ENCODE measurements around the gene CD81. TPM values are rescaled to one million over a fixed set of nuclear protein-coding genes. Genes with fewer than 3 reads are reported as not detected.

Gene CD81
- total and polyA plus RNA-seq, 10 of the 15 experiments (the other 5 are each of a cell fraction or from before 2014, with no cell fraction given): 2.0 to 145 (median 57.2) TPM

- Histone ChIP-seq H3K4me1 (ENCODE audit: control insufficient read depth, insufficient read depth, low read length) (no peaks in the 10 kb centered on the region), H3K9ac (ENCODE audit: control insufficient read depth, insufficient read depth, low read length) (no peak overlapping the region), H3K27ac (ENCODE audit: control insufficient read depth, insufficient read depth) (no peak overlapping the region), H3K9me3 (replicated peaks; ENCODE audit: control insufficient read depth, insufficient read depth, low read length) (no peaks in the 10 kb centered on the region), H4K20me1 (ENCODE audit: control insufficient read depth, insufficient read depth) (no peaks in the 10 kb centered on the region), H3K79me2 (ENCODE audit: control insufficient read depth, insufficient read depth, low read length) (no peaks in the 10 kb centered on the region), H3K36me3 (ENCODE audit: control insufficient read depth in 2 of 2, insufficient read depth in 2 of 2, low read length in 1 of 2) (no peaks in the 10 kb centered on the region), H3K4me2 (ENCODE audit: control insufficient read depth, insufficient read depth) (no peak overlapping the region), H2AFZ (ENCODE audit: control insufficient read depth, low read depth, low read length) (no peak overlapping the region), H3K4me3 (no peak overlapping the region), H3K27me3 (replicated peaks in 1 of 2; ENCODE audit: control insufficient read depth in 2 of 2, insufficient read depth in 2 of 2, low read length in 1 of 2) (no peaks in the 10 kb centered on the region; a peak in 2 of 4 replicates)
- intact Hi-C loops (cut with micrococcal nuclease; ENCODE audit: unreplicated experiment): no loop called here
- FAIRE-seq (no peak), DNase-seq (ENCODE audit: low read depth, low spot score) (no peak), ATAC-seq (no peak)
- in situ Hi-C loops (cut with MboI): no loop called here
- ChIA-PET POLR2A (interaction anchor here (0.6 kb wide), 1 partner anchor 12 kb away, joined by 5 read pairs; no protein-coding TSS in a partner anchor), RAD21 (ENCODE audit: unreplicated experiment) (no interaction called here), CTCF (no interaction called here), SMC1A (ENCODE audit: uncharacterized antibody, unreplicated experiment) (no interaction called here)
- BruUV-seq (replicated peaks): no TSS peak
- 37% methylated on average over 7 of the region's 7 CpGs for WGBS (ENCODE audit: insufficient coverage, insufficient replicate concordance, low lambda C conversion rate, missing lambda C conversion rate)
- no peak for TF ChIP-seq ZNF24 (IDR thresholded peaks at IDR 0.05)
- TF ChIP-seq HSF1 (IDR thresholded peaks at IDR 0.05; ENCODE audit: low read depth, low read length): no peak
- no peak for TF ChIP-seq HCFC1 (IDR thresholded peaks at IDR 0.05; ENCODE audit: low read length)
- TF ChIP-seq E4F1 (IDR thresholded peaks at IDR 0.05; ENCODE audit: borderline replicate concordance, partially characterized antibody): no peak
- TF ChIP-seq STAT3 (IDR thresholded peaks at IDR 0.05; ENCODE audit: low read depth, low read length): no peak
- no peak for TF ChIP-seq STAT1 (conservative IDR thresholded peaks at IDR 0.05)
- no peak for TF ChIP-seq CBFB (IDR thresholded peaks at IDR 0.05; ENCODE audit: low read depth)
- TF ChIP-seq RBBP5 (conservative IDR thresholded peaks at IDR 0.05): no peak
- TF ChIP-seq ZSCAN29 (IDR thresholded peaks at IDR 0.05): no peak
- no peak for TF ChIP-seq ZBTB40 (IDR thresholded peaks at IDR 0.05; ENCODE audit: borderline replicate concordance)
- TF ChIP-seq WRNIP1 (IDR thresholded peaks at IDR 0.05; ENCODE audit: borderline replicate concordance, low read depth, low read length): no peak
- TF ChIP-seq TBL1XR1 (IDR thresholded peaks at IDR 0.05; ENCODE audit: low read depth, low read length): no peak
- no peak for TF ChIP-seq ATF3 (IDR thresholded peaks at IDR 0.05; ENCODE audit: borderline replicate concordance, extremely low read depth, low read depth, low read length)
- no peak for TF ChIP-seq MEF2A (IDR thresholded peaks at IDR 0.05; ENCODE audit: insufficient read depth, low read depth, low read length)
- no peak for TF ChIP-seq ETV6 (conservative IDR thresholded peaks at IDR 0.05 in 1 of 2, IDR thresholded peaks at IDR 0.05 in 1 of 2; ENCODE audit: borderline replicate concordance in 1 of 2, low read depth in 1 of 2)
- no peak for TF ChIP-seq HDAC6 (IDR thresholded peaks at IDR 0.05; ENCODE audit: unreplicated experiment)
- TF ChIP-seq GABPA (IDR thresholded peaks at IDR 0.05; ENCODE audit: low read depth): no peak
Measured at GRCh38 chr11:2362414-2362813, 14.7 kb upstream of the CD81 start.

Data from GM12878 (cell line).